Fibroblast of pulmonary artery (primary cell): ENCODE measurements around the gene MYO5C.
"Not testable (repeated sequence)": the region's sequence is repeated elsewhere in the genome, so short reads cannot be mapped to it uniquely, and the experiment has no call there.

ENCODE experiments used
- DNase-seq: peaks from one replicate; pipeline ENCODE4 v3.0.0-alpha.2; 2010; ENCODE audit warnings: low read depth
- H3K4me3 ChIP-seq: replicated peaks from 2 replicates; pipeline ENCODE4 v1.5.1; 2011; ENCODE audit warnings: low read depth, mild to moderate bottlenecking, control low read depth, low read length, moderate library complexity
- CTCF ChIP-seq: IDR thresholded peaks from 2 replicates; pipeline ENCODE4 v1.5.1; 2011; ENCODE audit warnings: mild to moderate bottlenecking, control low read depth, low read length, inconsistent platforms; ENCODE audit errors: missing control alignments

Gene MYO5C

GRCh38 chr15:52243697-52244555 lies 51.7 kb downstream of the MYO5C start:
- TF ChIP-seq CTCF: no peak
- DNase-seq: no peak

GRCh38 chr15:52243286-52243685 lies 52.3 kb downstream of the MYO5C start:
- H3K4me3 ChIP-seq: no peak overlapping the region
- no peak for TF ChIP-seq CTCF
- no peak for DNase-seq

More at GRCh38 chr15:52243697-52244555, 51.7 kb downstream of the MYO5C start:
- no peak overlapping the region for H3K4me3 ChIP-seq

- DNase-seq: no peak
- no peak overlapping the region for H3K4me3 ChIP-seq
- no peak for TF ChIP-seq CTCF
Measured at GRCh38 chr15:52241489-52241888, 54.1 kb downstream of the MYO5C start.

DNA sequence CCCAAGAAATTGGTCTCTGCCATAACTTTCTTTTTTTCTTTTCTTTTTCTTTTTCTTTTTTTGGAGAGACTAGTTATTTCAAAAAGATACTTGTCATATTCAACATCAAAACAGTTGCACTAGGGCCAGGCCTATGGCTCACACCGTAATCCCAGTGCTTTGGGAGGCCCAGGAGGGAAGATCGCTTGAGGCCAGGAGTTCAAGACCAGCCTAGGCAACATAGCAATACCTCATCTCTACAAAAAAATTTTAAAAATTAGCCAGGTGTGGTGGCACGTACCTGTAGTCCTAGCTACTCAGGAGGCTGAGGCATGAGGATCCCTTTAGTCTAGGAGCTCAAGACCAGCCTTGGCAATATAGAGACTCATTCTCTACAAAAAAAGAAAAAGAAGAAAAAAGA lies 55.4 kb downstream of the MYO5C start:
- TF ChIP-seq CTCF: no peak
- H3K4me3 ChIP-seq: no peak overlapping the region
- DNase-seq: no peak

- not testable (repeated sequence) for DNase-seq, H3K4me3 ChIP-seq
Measured at GRCh38 chr15:52238989-52239525, 56.5 kb downstream of the MYO5C start.

GRCh38 chr15:52238149-52238548 lies 57.5 kb downstream of the MYO5C start:
- H3K4me3 ChIP-seq: no peak overlapping the region
- no peak for TF ChIP-seq CTCF
- no peak for DNase-seq

- no peak for TF ChIP-seq CTCF
- no peak overlapping the region for H3K4me3 ChIP-seq
- no peak for DNase-seq
Measured at GRCh38 chr15:52236013-52236412, 59.6 kb downstream of the MYO5C start.
